T-helper 2 cell (primary cell): ENCODE results near the gene ASIC1.

Experiments used
- DNase-seq, 5 experiments: peaks; one replicate each; pipeline versions ENCODE4 v3.0.0 to v3.0.0-alpha.2; 2012 to 2022

ASIC1 gene

GRCh38 chr12:50110127-50110761, 52.8 kb downstream of the ASIC1 start:
- peak in 1 of 5 experiments; percentile 16 for DNase-seq

DNA sequence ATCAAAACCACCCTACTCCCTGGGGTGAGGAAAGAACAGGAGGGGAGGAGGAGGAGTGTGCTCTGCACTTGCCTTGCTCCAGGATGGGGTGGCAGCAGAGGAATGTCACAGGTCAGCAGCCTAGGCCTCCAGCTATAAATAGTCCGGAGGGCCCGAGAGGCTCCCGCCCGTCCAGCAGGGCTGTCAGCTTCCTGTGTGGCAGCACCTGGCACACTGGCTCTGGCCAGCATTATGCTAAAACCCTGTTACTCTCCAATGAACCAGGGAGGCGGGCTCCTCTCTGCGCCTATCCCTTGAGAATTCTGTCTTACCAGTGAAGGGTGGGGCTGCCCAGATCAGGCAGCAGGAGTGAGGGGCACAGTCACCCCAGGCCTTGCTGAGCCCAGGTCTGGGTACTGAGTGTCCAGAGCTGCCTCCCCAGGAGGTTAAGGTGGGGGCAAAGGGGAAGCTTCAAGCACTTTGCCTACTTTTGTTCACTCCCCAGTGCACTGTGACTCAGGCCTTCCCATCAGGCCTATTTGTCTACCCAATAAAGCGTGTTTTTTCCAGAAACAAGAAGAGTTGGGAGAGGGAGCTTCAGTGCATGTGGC, 53.5 kb downstream of the ASIC1 start:
- DNase-seq, result no peak

GRCh38 chr12:50111395-50111692, 53.9 kb downstream of the ASIC1 start:
- DNase-seq, result no peak

DNA sequence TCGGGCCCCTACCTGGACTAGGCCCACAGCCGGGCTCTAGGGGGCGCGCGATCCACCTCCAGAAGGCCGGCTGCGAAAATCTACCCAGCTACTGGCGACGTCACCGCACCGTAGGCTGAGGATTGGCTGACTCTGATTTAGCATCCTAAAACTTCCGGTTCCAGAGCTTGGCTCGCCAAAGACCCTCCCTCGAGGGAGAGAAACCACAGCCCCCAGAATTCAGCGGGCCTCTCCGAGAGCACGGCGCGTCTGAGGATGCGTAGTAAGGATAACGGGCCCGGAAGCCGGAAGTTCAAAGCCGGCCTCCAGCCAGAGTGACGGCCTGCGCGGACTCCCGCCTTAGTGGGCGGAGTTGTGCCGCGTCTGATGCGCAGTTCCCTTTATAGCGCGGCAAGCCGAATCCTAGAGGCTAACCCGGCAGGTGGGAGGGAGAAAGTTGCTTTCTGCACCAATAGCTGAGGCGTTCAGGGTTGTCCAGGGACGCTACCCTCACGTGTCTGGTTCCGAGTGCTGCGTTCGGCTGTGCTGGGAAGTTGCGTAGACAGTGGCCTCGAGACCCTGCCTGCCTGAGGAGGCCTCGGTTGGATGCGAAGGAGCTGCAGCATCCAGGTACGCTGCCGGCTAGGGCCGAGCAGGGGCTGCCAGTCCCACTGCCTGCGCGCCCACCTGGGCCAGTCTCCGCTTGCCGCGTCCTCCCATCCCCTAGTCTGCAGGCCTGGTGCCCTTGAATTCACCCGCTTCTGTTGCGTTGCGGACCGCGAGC, 54.5 kb downstream of the ASIC1 start, which contains the start of gene COX14:
COX14 (plus strand) TSS at position 544 of the 763 bp plus-strand sequence. CDS start 7,808 bp downstream, outside the sequence.
- DNase-seq, result peak; percentile 97 to 100 (median 99)

DNA sequence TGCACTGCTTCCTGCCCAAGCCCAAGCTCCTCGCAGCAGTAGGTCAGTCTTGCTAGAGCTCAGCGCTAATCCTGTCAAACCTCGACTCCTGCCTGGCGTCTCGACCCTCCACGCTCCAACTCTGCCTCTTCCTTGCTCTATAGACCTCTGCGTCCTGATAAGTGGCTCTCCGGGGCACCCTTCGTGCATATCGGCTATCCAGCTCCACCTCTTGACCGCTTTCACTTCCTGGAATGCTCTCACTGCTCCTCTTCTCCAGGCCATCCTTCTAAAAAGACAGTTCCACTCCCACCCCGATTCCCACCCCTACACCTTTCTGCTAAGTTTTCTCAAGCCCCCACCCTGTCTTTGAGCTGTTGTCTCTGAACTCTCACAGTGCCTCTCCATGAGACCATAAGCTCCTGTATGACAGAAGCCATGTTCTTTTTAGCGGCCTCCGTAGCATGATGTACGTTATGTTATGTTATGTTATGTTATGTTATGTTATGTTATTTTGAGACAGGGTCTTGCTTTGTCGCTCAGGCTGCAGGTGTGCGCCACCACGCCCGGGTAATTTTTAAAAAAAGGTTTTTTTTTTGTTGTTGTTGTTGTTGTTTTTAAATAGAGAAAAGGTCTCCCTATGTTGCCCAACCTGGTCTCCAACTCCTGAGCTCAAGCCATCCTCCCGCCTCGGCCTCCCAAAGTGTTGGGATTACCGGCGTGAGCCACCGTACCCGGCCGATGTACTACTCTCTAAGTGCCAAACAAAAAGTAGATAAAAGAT, 55.2 kb downstream of the ASIC1 start:
- DNase-seq, result peak in 1 of 5 experiments; percentile 47

DNA sequence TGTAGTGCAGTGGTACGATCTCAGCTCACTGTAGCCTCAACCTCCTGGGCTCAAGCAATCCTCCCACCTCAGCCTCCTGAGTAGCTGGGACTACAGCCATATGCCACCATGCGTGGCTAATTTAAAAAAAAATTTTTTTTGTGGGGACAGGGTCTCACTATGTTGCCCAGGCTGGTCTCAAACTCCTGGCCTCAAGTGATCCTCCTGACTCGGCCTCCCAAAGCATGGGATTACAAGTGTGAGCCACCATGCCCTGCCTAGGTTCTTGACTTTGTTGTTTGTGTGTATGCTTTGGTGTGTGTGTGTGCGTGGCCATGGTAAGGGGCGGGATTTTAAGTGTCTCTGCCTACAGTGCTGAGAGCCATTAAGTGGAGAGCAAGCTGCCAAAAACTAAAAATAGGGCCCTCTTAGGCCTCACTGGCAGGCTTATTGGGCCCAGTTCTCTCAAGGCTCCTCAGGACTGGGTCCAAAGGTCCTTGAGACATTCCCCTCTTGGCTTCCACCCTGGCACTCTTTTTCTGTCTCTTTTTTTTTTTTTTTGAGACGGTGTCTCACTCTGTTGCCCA, 59.7 kb downstream of the ASIC1 start:
- DNase-seq, result no peak

GRCh38 chr12:50119387-50119786, 62.0 kb downstream of the ASIC1 start:
- no peak for DNase-seq

DNA sequence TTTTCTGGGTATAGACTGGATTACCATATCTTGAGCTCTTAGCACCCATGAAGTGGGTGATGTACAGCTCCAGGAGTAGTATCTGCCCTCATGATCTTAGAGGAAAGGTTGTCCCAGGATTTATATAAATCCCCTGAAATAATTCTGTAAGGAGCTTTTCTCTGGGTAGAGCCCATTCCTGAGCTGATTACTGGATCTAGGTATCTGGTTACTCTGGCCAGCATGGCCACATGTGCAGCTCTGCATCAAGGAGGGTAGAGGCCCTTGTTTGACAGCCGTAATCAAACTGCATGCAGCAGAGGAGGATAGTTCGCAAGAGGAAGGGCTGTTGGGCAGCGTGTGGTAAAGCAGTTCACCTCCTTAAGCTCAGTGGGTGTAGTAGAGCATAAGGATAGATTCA, 63.1 kb downstream of the ASIC1 start:
- no peak for DNase-seq

GRCh38 chr12:50120953-50121352, 63.6 kb downstream of the ASIC1 start:
- no peak for DNase-seq

DNA sequence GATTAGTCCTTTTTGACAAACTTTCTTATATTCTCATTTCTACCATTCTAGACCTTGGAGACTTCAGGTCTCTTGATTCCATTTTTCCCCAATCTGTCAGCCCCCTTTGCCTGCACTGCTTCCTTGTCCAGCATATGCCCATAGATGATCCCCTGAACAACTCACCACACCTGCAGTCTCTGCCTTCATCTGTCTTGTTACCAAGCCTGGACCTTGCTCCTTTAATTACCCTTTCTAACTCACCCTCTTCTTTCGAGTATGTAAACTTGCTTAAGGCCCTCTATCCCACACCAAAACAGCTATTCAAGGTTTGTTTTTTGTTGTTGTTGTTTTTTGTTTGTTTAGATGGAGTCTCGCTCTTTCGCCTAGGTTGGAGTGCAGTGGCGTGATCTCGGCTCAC, 64.2 kb downstream of the ASIC1 start:
- no peak for DNase-seq

GRCh38 chr12:50123203-50123602, 65.8 kb downstream of the ASIC1 start:
- no peak for DNase-seq

- DNase-seq, result no peak
These were observed 70.2 kb downstream of the ASIC1 start for GRCh38 chr12:50127546-50127945.

- no peak for DNase-seq
These were observed 71.9 kb downstream of the ASIC1 start for GRCh38 chr12:50129290-50129689.

GRCh38 chr12:50132505-50133135, 75.2 kb downstream of the ASIC1 start:
- DNase-seq, result peak in 2 of 5 experiments; percentile 7 to 73
